ENCODE data around the gene MEGF11.
A peak's percentile ranks its signal among the peaks of the same experiment; 100 is the strongest.

MEGF11 gene

DNA sequence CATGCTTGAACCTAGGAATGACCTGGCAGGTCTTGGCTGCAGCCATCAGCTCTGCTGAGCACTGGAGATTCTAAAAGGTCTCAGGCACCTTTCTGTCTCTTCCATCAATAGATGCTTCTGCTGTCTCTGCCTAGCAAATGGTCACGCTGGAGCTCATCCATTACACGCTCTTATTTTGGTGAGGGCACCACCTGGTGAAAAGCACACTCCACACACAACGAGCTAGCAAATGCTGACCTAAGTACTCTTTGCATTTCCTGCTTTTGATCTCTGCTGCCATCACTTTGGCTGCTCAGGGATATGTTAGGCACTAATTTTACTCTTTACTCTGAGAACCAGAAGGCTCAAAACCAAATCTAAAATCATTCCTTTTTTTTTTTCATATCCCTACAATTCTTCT, 293.0 kb downstream of the MEGF11 start:
- no peak overlapping the region for H3K27ac ChIP-seq
- no peak overlapping the region for H3K9ac ChIP-seq (ENCODE audit: insufficient read length)
- H3K4me3 ChIP-seq = no peak overlapping the region
- no peak for DNase-seq (ENCODE audit: low read depth, low spot score)
- no peaks in the 10 kb centered on the region for H3K9me3 ChIP-seq (ENCODE audit: low read depth, low read length)
- no peaks in the 10 kb centered on the region for H3K36me3 ChIP-seq (ENCODE audit: insufficient read depth, low read length)
- no peak for TF ChIP-seq FOXP2 (optimal IDR thresholded peaks at IDR 0.05; ENCODE audit: control extremely low read depth, extremely low read length, insufficient read depth)
- TF ChIP-seq EZH2 (IDR thresholded peaks at IDR 0.05) = no peak
- TF ChIP-seq POLR2AphosphoS5 (IDR thresholded peaks at IDR 0.05; ENCODE audit: borderline replicate concordance, low read depth, low read length) = no peak

DNA sequence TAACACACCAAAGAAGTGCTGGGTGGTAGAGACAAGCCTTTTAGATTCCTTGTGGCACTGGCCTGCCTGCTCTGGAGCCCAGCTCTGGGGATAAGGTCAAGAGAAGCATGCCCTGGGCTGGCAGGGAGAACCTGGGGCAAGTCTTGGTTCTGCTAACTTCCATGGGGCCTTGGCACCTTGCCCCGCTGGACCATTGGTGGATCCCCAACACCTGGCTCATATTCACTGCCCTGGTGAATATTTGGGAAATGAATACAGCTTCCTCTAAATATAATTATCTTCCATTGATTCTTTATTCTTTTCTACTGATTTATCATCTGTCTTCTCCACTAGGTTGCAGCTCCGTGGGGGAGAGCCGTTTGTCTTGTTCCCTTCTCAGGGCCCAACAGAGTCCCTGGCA, 294.7 kb downstream of the MEGF11 start:
- TF ChIP-seq POLR2AphosphoS5 (IDR thresholded peaks at IDR 0.05; ENCODE audit: borderline replicate concordance, low read depth, low read length) (no peak), FOXP2 (optimal IDR thresholded peaks at IDR 0.05; ENCODE audit: control extremely low read depth, extremely low read length, insufficient read depth) (no peak), EZH2 (IDR thresholded peaks at IDR 0.05) (no peak)
- no peaks in the 10 kb centered on the region for H3K36me3 ChIP-seq (ENCODE audit: insufficient read depth, low read length)
- no peaks in the 10 kb centered on the region for H3K9me3 ChIP-seq (ENCODE audit: low read depth, low read length)
- no peak overlapping the region for H3K9ac ChIP-seq (ENCODE audit: insufficient read length)
- no peak overlapping the region for H3K4me3 ChIP-seq
- H3K27ac ChIP-seq = no peak overlapping the region
- DNase-seq (ENCODE audit: low read depth, low spot score) = no peak

DNA sequence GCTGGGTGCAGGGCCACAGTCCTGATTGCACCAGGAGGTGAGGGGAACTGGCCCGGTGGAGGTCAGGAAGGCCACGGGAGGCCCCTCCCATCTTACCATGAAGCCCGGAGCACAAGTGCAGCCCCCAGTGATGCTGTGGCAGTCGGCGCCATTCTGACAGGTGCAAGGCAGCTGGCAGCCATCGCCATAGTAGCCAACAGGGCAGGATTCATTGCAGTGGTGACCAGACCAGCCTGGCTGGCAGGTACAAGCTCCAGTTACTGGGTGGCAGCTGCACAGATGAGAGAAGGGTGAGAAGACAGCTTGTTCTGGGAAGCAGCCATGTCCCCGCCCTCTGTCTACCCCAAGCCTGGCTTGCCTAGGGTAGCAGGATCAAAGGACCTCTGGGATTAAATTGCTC, 296.1 kb downstream of the MEGF11 start:
- no peak for DNase-seq (ENCODE audit: low read depth, low spot score)
- no peak overlapping the region for H3K9ac ChIP-seq (ENCODE audit: insufficient read length)
- H3K9me3 ChIP-seq (ENCODE audit: low read depth, low read length) = no peaks in the 10 kb centered on the region
- H3K36me3 ChIP-seq (ENCODE audit: insufficient read depth, low read length) = no peaks in the 10 kb centered on the region
- TF ChIP-seq FOXP2 (optimal IDR thresholded peaks at IDR 0.05; ENCODE audit: control extremely low read depth, extremely low read length, insufficient read depth) (no peak), POLR2AphosphoS5 (IDR thresholded peaks at IDR 0.05; ENCODE audit: borderline replicate concordance, low read depth, low read length) (no peak), EZH2 (IDR thresholded peaks at IDR 0.05) (no peak)
- H3K27ac ChIP-seq = no peak overlapping the region
- H3K4me3 ChIP-seq = no peak overlapping the region

DNA sequence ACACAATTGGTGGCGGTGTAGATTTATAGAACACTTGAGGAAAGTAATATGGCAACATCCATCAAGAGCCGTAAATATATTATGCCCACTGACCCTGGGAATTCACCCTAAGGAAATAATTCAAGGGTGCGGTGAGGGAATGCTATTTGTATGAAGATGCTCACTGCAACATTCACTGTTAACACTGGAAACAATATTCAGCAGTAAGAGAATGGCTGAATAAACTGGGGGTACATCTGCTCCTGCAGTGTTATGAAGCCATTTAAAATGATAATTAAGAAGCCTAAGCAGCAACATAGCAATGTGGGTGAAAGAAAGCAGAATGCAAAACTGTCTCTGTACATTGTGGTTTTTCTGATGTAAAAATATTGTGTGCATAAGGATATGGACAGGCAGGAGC, 296.7 kb downstream of the MEGF11 start:
- Histone ChIP-seq H3K9ac (ENCODE audit: insufficient read length) (no peak overlapping the region), H3K36me3 (ENCODE audit: insufficient read depth, low read length) (no peaks in the 10 kb centered on the region), H3K4me3 (no peak overlapping the region), H3K9me3 (ENCODE audit: low read depth, low read length) (no peaks in the 10 kb centered on the region), H3K27ac (no peak overlapping the region)
- TF ChIP-seq POLR2AphosphoS5 (IDR thresholded peaks at IDR 0.05; ENCODE audit: borderline replicate concordance, low read depth, low read length) = no peak
- TF ChIP-seq EZH2 (IDR thresholded peaks at IDR 0.05) = no peak
- TF ChIP-seq FOXP2 (optimal IDR thresholded peaks at IDR 0.05; ENCODE audit: control extremely low read depth, extremely low read length, insufficient read depth) = no peak
- no peak for DNase-seq (ENCODE audit: low read depth, low spot score)

DNA sequence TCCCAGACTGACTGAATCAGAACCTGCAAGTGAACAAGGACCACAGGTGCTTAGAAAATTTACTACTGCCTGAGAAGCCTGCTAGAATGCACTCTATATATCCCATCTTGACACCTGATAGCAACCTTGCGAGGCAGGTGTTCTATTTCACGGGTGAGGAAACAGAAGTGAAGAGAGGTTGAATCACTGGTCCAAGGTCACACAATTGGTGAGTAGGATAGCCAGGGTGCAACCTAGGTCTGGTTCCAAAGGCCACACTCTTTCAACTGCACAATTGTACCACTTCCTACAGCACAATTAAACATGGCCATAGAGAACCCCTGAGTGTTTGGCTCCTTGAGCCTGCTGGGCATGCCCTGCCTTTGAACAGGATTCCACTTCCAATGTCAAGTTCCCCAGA, 297.2 kb downstream of the MEGF11 start:
- no peak for TF ChIP-seq FOXP2 (optimal IDR thresholded peaks at IDR 0.05; ENCODE audit: control extremely low read depth, extremely low read length, insufficient read depth)
- no peak for TF ChIP-seq POLR2AphosphoS5 (IDR thresholded peaks at IDR 0.05; ENCODE audit: borderline replicate concordance, low read depth, low read length)
- TF ChIP-seq EZH2 (IDR thresholded peaks at IDR 0.05) = no peak
- DNase-seq (ENCODE audit: low read depth, low spot score) = no peak
- Histone ChIP-seq H3K27ac (no peak overlapping the region), H3K4me3 (no peak overlapping the region), H3K36me3 (ENCODE audit: insufficient read depth, low read length) (no peaks in the 10 kb centered on the region), H3K9ac (ENCODE audit: insufficient read length) (no peak overlapping the region), H3K9me3 (ENCODE audit: low read depth, low read length) (no peaks in the 10 kb centered on the region)

DNA sequence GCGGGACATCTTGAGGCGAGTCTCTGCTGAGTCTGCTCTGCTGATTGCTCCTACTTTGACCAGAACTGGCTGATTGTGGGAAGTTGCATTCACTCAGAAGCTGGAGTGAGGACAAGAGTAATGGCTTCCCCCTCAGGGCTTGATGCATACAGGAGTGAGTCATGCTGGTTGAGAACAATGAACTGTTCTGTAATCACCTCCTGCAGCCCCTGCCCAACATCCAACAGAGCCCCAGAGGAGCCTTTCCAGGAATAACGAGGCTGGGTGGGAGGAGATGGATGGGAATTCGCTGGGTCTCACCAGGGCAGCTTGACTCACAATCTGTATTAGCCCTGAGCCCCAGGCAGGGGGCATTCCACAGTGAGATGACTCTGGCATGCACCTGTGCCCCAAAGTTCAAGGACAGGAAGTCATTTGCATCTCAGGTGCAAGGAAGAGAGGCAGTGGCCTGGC, 299.2 kb downstream of the MEGF11 start:
- no peak overlapping the region for H3K27ac ChIP-seq
- H3K36me3 ChIP-seq (ENCODE audit: insufficient read depth, low read length) = no peaks in the 10 kb centered on the region
- TF ChIP-seq FOXP2 (optimal IDR thresholded peaks at IDR 0.05; ENCODE audit: control extremely low read depth, extremely low read length, insufficient read depth) (no peak), EZH2 (IDR thresholded peaks at IDR 0.05) (no peak), POLR2AphosphoS5 (IDR thresholded peaks at IDR 0.05; ENCODE audit: borderline replicate concordance, low read depth, low read length) (no peak)
- no peak overlapping the region for H3K4me3 ChIP-seq
- DNase-seq (ENCODE audit: low read depth, low spot score) = no peak
- H3K9me3 ChIP-seq (ENCODE audit: low read depth, low read length) = no peaks in the 10 kb centered on the region
- H3K9ac ChIP-seq (ENCODE audit: insufficient read length) = no peak overlapping the region

DNA sequence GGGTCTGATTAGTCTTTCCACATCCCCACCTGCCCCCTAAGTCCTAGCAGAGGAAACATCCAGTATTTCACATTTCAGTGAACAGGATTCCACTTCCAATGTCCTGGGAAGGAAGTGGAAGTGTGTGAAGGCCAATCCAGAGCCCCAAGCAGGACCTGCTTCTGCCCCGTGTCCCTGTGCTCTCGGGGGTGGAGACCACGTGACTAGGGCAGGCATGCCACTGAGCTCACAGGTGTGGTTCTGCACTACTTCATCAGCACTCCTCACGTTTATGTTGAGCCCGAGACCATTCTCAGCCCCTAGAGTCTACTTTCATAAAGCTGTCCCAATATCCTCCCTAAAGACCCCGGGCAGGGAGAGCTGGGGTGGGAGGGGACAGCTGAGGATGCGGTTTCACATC, 299.9 kb downstream of the MEGF11 start:
- DNase-seq (ENCODE audit: low read depth, low spot score) = no peak
- no peak overlapping the region for H3K27ac ChIP-seq
- no peaks in the 10 kb centered on the region for H3K36me3 ChIP-seq (ENCODE audit: insufficient read depth, low read length)
- H3K9ac ChIP-seq (ENCODE audit: insufficient read length) = no peak overlapping the region
- no peak overlapping the region for H3K4me3 ChIP-seq
- no peak for TF ChIP-seq EZH2 (IDR thresholded peaks at IDR 0.05)
- no peak for TF ChIP-seq FOXP2 (optimal IDR thresholded peaks at IDR 0.05; ENCODE audit: control extremely low read depth, extremely low read length, insufficient read depth)
- TF ChIP-seq POLR2AphosphoS5 (IDR thresholded peaks at IDR 0.05; ENCODE audit: borderline replicate concordance, low read depth, low read length) = no peak
- no peaks in the 10 kb centered on the region for H3K9me3 ChIP-seq (ENCODE audit: low read depth, low read length)

DNA sequence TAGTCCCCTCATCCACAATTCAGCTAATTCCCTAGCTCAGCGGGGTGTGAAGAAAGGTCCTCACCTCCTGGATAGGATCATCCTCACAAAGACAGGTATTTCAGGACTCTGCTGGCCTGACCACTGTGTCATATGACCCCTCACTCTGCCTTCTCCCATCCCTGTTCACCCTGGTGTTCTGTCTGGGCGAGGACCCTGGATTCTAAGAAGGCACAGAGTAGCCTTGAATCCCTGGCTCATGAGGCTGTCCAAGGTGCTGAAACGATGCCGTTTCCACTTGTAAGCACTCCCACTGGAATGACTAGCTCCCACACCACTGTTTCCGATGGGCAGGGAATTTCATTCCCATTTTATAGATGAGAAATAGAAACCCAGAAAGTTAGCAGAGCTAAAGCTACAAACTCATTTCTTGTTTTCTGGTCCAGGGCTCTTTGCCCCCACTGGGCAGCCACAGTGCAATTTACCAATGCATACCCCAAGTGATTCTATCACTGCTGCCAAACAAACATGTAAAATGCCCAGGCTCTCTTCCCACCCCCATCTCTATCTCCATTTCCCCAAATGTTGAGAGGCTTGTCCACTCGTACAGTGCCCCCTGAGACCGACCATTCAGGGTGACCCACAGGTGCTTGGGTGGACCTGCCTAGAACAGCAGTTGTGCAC, 301.0 kb downstream of the MEGF11 start:
- no peaks in the 10 kb centered on the region for H3K36me3 ChIP-seq (ENCODE audit: insufficient read depth, low read length)
- no peak overlapping the region for H3K4me3 ChIP-seq
- H3K9ac ChIP-seq (ENCODE audit: insufficient read length) = no peak overlapping the region
- H3K27ac ChIP-seq = no peak overlapping the region
- peak; percentile 16 for DNase-seq (ENCODE audit: low read depth, low spot score)
- no peak for TF ChIP-seq FOXP2 (optimal IDR thresholded peaks at IDR 0.05; ENCODE audit: control extremely low read depth, extremely low read length, insufficient read depth)
- TF ChIP-seq EZH2 (IDR thresholded peaks at IDR 0.05) = no peak
- TF ChIP-seq POLR2AphosphoS5 (IDR thresholded peaks at IDR 0.05; ENCODE audit: borderline replicate concordance, low read depth, low read length) = no peak
- H3K9me3 ChIP-seq (ENCODE audit: low read depth, low read length) = no peaks in the 10 kb centered on the region

DNA sequence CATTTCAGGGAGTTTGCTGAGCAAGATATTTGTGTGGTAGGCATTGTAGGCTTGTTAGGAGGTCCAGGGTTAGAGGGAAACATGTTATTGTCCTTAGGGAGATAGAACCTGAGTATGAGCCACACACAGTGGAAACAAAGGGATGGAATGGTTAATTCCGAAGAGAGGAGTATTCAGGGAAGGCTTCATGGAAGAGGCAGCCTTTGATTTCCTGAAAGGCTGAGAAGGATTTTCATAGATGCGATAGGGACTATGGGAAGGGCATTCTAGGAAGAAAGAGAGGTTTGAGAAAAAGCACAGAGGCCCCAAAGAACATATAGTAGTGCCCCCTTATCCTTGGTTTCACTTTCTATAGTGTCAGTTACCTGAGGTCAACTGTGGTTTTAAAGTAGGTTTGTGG, 302.5 kb downstream of the MEGF11 start:
- Histone ChIP-seq H3K9me3 (ENCODE audit: low read depth, low read length) (no peaks in the 10 kb centered on the region), H3K9ac (ENCODE audit: insufficient read length) (no peak overlapping the region), H3K27ac (no peak overlapping the region), H3K4me3 (no peak overlapping the region), H3K36me3 (ENCODE audit: insufficient read depth, low read length) (no peaks in the 10 kb centered on the region)
- no peak for TF ChIP-seq POLR2AphosphoS5 (IDR thresholded peaks at IDR 0.05; ENCODE audit: borderline replicate concordance, low read depth, low read length)
- no peak for TF ChIP-seq FOXP2 (optimal IDR thresholded peaks at IDR 0.05; ENCODE audit: control extremely low read depth, extremely low read length, insufficient read depth)
- TF ChIP-seq EZH2 (IDR thresholded peaks at IDR 0.05) = no peak
- DNase-seq (ENCODE audit: low read depth, low spot score) = no peak
